MM.1S (cell line): ENCODE data around the gene ATXN1.

Experiments
- CTCF ChIP-seq: fragments of 300-600 bp; sonication (generic); IDR thresholded peaks from 2 replicates; pipeline ENCODE4 v1.5.1; 2016; ENCODE audit warnings: antibody characterized with exemption, low read length, mixed read lengths
- EZH2 ChIP-seq: fragments of 300-600 bp; sonication (generic); optimal IDR thresholded peaks from 2 replicates; pipeline ENCODE3; 2017; ENCODE audit warnings: low read depth, mild to moderate bottlenecking, antibody characterized with exemption, low read length, mixed read lengths
- EZH2phosphoT487 ChIP-seq: fragments of 300-600 bp; sonication (generic); IDR thresholded peaks from 2 replicates; pipeline ENCODE4 v1.6.1; 2018; ENCODE audit warnings: antibody characterized with exemption, low read length

GRCh38 chr6:16522937-16523336 lies 238.3 kb downstream of the ATXN1 start:
- TF ChIP-seq CTCF: no peak
- TF ChIP-seq EZH2: no peak
- TF ChIP-seq EZH2phosphoT487: no peak
